Lung (tissue), 12 donors: Measurements from ENCODE around the gene C1orf210. TPM values are rescaled to one million over a fixed set of nuclear protein-coding genes. Genes with fewer than 3 reads are reported as not detected.

Source experiments
- ATAC-seq: fragments of 200-7000 bp; cut with Tn5 transposase; one replicate; pipeline ENCODE4 v1.9.1; 2020; ENCODE audit warnings: moderate number of reproducible peaks; ENCODE audit not compliant: insufficient read depth, low FRiP score
- DNase-seq, 3 donors: peaks; one replicate each; pipeline ENCODE4 v3.0.0-alpha.2; 2013 to 2017
- H3K27ac ChIP-seq, 2 donors: one replicate each; pipeline ENCODE4 v1.5.1; 2013; ENCODE audit warnings: mild to moderate bottlenecking in 2 of 2, moderate library complexity in 2 of 2, control low read depth in 1 of 2, inconsistent platforms in 1 of 2, low read depth in 1 of 2, low read length in 1 of 2
- H3K27me3 ChIP-seq, 3 donors: one replicate each; pipeline ENCODE4 v1.5.1; 2013; ENCODE audit warnings: low read length in 2 of 3; ENCODE audit not compliant: control insufficient read depth in 3 of 3, insufficient read depth in 3 of 3
- H3K36me3 ChIP-seq, 4 donors: one replicate each; pipeline ENCODE4 v1.5.1; 2013; ENCODE audit warnings: low read length in 4 of 4, mild to moderate bottlenecking in 1 of 4, moderate library complexity in 1 of 4; ENCODE audit not compliant: control insufficient read depth in 4 of 4, insufficient read depth in 4 of 4
- H3K4me1 ChIP-seq, 5 donors: one replicate each; pipeline ENCODE4 v1.5.1; 2013; ENCODE audit warnings: low read length in 5 of 5, mild to moderate bottlenecking in 2 of 5, moderate library complexity in 1 of 5; ENCODE audit not compliant: control insufficient read depth in 5 of 5, insufficient read depth in 5 of 5
- H3K4me3 ChIP-seq: one replicate; pipeline ENCODE4 v1.5.1; 2013; ENCODE audit warnings: mild to moderate bottlenecking, control low read depth, moderate library complexity
- H3K9ac ChIP-seq, 2 donors: one replicate each; pipeline ENCODE4 v1.5.1; 2013; ENCODE audit warnings: low read length in 2 of 2, control low read depth in 1 of 2; ENCODE audit not compliant: insufficient read depth in 1 of 2
- H3K9me3 ChIP-seq, 4 donors: one replicate each; pipeline ENCODE4 v1.5.1; 2013; ENCODE audit warnings: low read length in 3 of 4, mild to moderate bottlenecking in 1 of 4, moderate library complexity in 1 of 4; ENCODE audit not compliant: control insufficient read depth in 4 of 4, insufficient read depth in 3 of 4
- WGBS, 2 donors: extraction: QIAGEN DNeasy Blood & Tissue Kit; methylation state at CpG; one replicate each; pipeline ENCODE4 v1.1.7; 2013; 5-methylcytosine and 5-hydroxymethylcytosine counted together
- polyA plus RNA-seq, 2 donors: library from polyadenylated mRNA; stranded (reverse); fragments of 200-250 nt; gene quantifications; one replicate each; pipeline ENCODE4 v1.2.1, GENCODE V29; 2013
- total RNA-seq, 2 donors: library from RNA; depleted of rRNA in 1 of 2; stranded (reverse); fragments of >200 nt in 1 of 2; gene quantifications; one replicate each; pipeline ENCODE4 v1.2.1, GENCODE V29; 2014 to 2021
- TF ChIP-seq, protein P1 (sequence below): IDR thresholded peaks from 2 replicates; pipeline ENCODE4 v1.5.1; 2012; ENCODE audit warnings: mild to moderate bottlenecking; ENCODE audit errors: control extremely low read depth, extremely low read depth
- donor health status: control.
- donor health status: control.
- donor health status: Bipolar disorder and iron deficiency.
- donor health status: healthy.
- donor health status: DM: yes; HTN: yes; CAD: no.

The C1orf210 gene
- total and polyA plus RNA-seq, 4 donors, result 10.4 to 25.9 (median 21.0) TPM

DNA sequence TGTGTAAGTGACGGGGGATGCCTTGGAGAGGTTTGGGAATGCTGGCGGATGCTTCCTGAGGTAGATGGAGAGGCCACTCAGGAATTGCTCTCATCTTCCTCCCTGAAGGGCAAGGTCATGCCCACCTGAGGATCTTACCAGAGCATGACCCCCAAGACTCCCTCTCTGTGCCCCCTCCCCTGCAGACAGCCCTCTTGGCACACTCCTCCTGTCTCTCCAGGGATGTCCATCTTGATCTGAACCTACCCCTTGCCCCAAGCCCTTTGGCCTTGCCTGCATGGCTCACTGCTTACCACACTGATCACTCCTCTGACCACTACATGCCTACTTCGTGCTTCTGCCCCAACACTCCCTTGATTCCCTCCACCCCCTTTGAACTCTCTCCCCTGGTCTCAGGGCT, 34.4 kb upstream of the C1orf210 start:
- Histone ChIP-seq H3K4me1 (peaks cover 0 to 6% (median 0%) of the 10 kb centered on the region in 5 donors), H3K4me3 (no peak overlapping the region), H3K27ac (no peak overlapping the region), H3K27me3 (no peaks in the 10 kb centered on the region), H3K36me3 (peaks cover 0 to 10% (median 0%) of the 10 kb centered on the region in 4 donors), H3K9me3 (peaks cover 0 to 3% (median under 1%) of the 10 kb centered on the region in 4 donors), H3K9ac (no peak overlapping the region)
- DNase-seq (no peak), ATAC-seq (no peak)
- TF ChIP-seq, protein P1, sequence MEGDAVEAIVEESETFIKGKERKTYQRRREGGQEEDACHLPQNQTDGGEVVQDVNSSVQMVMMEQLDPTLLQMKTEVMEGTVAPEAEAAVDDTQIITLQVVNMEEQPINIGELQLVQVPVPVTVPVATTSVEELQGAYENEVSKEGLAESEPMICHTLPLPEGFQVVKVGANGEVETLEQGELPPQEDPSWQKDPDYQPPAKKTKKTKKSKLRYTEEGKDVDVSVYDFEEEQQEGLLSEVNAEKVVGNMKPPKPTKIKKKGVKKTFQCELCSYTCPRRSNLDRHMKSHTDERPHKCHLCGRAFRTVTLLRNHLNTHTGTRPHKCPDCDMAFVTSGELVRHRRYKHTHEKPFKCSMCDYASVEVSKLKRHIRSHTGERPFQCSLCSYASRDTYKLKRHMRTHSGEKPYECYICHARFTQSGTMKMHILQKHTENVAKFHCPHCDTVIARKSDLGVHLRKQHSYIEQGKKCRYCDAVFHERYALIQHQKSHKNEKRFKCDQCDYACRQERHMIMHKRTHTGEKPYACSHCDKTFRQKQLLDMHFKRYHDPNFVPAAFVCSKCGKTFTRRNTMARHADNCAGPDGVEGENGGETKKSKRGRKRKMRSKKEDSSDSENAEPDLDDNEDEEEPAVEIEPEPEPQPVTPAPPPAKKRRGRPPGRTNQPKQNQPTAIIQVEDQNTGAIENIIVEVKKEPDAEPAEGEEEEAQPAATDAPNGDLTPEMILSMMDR, result no peak
- 67 to 92% methylated on average over 3 of the region's 3 CpGs for WGBS, 2 donors

DNA sequence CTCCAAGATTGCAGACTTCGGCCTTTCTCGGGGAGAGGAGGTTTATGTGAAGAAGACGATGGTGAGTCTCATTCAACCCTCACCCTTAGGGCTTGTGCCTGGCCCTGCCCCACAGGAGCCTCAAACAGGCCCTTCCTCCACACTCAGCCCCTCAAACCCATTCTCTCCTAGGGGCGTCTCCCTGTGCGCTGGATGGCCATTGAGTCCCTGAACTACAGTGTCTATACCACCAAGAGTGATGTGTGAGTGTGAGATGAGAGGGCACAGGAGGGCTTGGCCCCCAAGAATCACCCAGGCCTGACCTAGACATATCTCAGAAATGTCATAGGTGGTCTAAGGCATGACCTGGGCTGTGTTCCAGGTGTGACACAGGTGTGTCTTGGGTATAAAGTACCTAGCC, 33.9 kb upstream of the C1orf210 start:
- 94 to 99% methylated on average over 5 of the region's 5 CpGs for WGBS, 2 donors
- no peak for DNase-seq
- no peak overlapping the region for H3K4me3 ChIP-seq
- peaks cover 0 to 6% (median 0%) of the 10 kb centered on the region in 5 donors for H3K4me1 ChIP-seq
- H3K36me3 ChIP-seq, result peaks cover 0 to 10% (median 0%) of the 10 kb centered on the region in 4 donors
- ATAC-seq, result no peak
- TF ChIP-seq, protein P1, result no peak
- H3K27ac ChIP-seq, result no peak overlapping the region
- H3K9me3 ChIP-seq, result no peaks in the 10 kb centered on the region
- H3K9ac ChIP-seq, result no peak overlapping the region
- H3K27me3 ChIP-seq, result no peaks in the 10 kb centered on the region

DNA sequence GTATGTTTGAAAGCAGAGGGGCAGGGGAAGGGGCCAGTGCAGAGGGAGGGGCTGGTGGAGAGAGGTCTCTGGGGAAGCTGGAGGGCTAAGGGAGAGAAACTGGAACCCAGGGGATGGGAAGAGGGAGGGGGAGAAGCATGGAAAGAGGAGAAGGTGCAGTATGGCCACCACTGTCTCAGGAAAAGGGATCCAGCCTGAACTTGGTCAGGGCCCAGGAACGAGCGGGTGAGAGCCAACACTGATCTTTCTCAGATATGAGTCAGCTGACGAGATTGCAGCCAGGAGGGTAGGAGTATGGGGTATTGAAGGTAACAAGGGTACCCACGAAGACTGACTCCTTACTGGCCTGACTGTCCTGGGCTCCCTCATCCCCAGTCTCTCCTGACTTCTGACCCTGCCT, 33.5 kb upstream of the C1orf210 start:
- no peaks in the 10 kb centered on the region for H3K27me3 ChIP-seq
- TF ChIP-seq, protein P1, result no peak
- 78 to 98% methylated on average over 4 of the region's 4 CpGs for WGBS, 2 donors
- H3K4me1 ChIP-seq, result peaks cover 0 to 6% (median 0%) of the 10 kb centered on the region in 5 donors
- no peak overlapping the region for H3K9ac ChIP-seq
- DNase-seq, result no peak
- H3K27ac ChIP-seq, result no peak overlapping the region
- H3K36me3 ChIP-seq, result peaks cover 0 to 10% (median 0%) of the 10 kb centered on the region in 4 donors
- H3K9me3 ChIP-seq, result no peaks in the 10 kb centered on the region
- no peak overlapping the region for H3K4me3 ChIP-seq
- ATAC-seq, result no peak

DNA sequence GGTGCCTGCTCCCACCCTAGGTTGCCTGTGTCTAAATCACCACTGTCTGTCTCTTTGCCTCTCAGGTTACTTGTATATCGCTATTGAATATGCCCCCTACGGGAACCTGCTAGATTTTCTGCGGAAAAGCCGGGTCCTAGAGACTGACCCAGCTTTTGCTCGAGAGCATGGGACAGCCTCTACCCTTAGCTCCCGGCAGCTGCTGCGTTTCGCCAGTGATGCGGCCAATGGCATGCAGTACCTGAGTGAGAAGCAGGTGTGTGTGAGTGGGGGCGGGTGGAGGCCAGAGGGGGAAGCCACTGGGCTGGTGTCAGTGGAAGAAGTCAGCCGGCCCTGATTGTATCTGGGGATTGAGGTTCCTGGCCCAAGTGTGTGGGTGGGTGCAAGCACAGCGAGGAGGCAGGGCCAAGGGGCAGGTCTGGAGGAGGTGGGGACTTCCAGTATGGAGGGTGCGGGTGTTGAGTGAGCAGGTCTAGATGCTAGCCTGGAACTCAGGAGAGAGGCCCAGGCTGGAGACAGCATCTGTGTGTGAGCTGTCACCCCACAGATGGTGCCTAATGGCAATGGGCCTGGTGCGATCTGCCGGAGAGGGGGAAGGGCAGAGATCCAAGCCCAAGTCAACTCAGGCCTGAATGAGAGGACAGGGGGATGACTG, 32.6 kb upstream of the C1orf210 start:
- Histone ChIP-seq H3K4me3 (no peak overlapping the region), H3K9ac (no peak overlapping the region), H3K36me3 (peaks cover 0 to 13% (median 0%) of the 10 kb centered on the region in 4 donors), H3K4me1 (peaks cover 0 to 6% (median 0%) of the 10 kb centered on the region in 5 donors), H3K27ac (no peak overlapping the region), H3K27me3 (no peaks in the 10 kb centered on the region), H3K9me3 (no peaks in the 10 kb centered on the region)
- 87 to 94% methylated on average over 15 of the region's 15 CpGs for WGBS, 2 donors
- TF ChIP-seq, protein P1, result no peak
- ATAC-seq (no peak), DNase-seq (peak; percentile 20 to 53 (median 27))
